Thyroid gland (tissue), 4 donors: ENCODE measurements around the gene CCDC61.

Experiments
- POLR2A ChIP-seq, 2 donors: fragments of 450-650 bp; IDR thresholded peaks; one replicate each; pipeline ENCODE4 v1.6.1; 2017; ENCODE audit warnings: antibody characterized with exemption in 2 of 2, mild to moderate bottlenecking in 2 of 2, moderate library complexity in 1 of 2
- TF ChIP-seq, protein P1 (sequence below), 6 experiments: fragments of 200-600 bp in 3 of 6; fragments of 450-650 bp in 3 of 6; sonication (generic) in 3 of 6; IDR thresholded peaks; one replicate each; pipeline ENCODE4 v1.5.1; 2016 to 2019; ENCODE audit warnings: antibody characterized with exemption in 6 of 6, mild to moderate bottlenecking in 2 of 6, inconsistent platforms in 1 of 6, moderate library complexity in 1 of 6

DNA sequence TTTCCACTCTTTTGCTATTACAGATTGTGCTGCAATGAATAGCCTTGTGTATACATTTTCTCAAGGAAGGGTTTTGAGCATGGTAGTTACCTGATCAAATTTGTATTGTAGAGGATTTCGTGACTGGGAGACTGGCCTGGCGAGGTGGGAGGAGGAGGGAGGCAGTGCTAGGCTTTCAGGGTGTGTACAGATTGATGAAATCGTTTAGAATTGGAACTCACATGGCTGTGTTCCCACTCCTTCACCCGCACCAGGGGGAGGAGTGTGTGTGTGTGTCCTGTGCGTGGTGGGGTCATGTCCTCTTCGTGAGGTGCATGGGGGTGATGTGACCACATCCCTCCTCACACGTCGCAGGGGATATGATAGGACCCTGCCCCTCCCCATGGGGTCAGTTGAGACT lies 19.3 kb downstream of the CCDC61 start:
- TF ChIP-seq, protein P1, sequence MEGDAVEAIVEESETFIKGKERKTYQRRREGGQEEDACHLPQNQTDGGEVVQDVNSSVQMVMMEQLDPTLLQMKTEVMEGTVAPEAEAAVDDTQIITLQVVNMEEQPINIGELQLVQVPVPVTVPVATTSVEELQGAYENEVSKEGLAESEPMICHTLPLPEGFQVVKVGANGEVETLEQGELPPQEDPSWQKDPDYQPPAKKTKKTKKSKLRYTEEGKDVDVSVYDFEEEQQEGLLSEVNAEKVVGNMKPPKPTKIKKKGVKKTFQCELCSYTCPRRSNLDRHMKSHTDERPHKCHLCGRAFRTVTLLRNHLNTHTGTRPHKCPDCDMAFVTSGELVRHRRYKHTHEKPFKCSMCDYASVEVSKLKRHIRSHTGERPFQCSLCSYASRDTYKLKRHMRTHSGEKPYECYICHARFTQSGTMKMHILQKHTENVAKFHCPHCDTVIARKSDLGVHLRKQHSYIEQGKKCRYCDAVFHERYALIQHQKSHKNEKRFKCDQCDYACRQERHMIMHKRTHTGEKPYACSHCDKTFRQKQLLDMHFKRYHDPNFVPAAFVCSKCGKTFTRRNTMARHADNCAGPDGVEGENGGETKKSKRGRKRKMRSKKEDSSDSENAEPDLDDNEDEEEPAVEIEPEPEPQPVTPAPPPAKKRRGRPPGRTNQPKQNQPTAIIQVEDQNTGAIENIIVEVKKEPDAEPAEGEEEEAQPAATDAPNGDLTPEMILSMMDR (IDR thresholded peaks at IDR 0.05): no peak
- TF ChIP-seq POLR2A (IDR thresholded peaks at IDR 0.05): no peak
